Activated CD8-positive, alpha-beta T cell treated with anti-CD3 and anti-CD28 coated beads, Interleukin-2, amount 10 ng/mL, durations not matched to agents 7 days and 5 days (primary cell): ENCODE measurements around the gene MTUS2. TPM values are rescaled to one million over a fixed set of nuclear protein-coding genes. Genes with fewer than 3 reads are reported as not detected.

Experiments used
- ATAC-seq: fragments of 150-1000 bp; cut with Tn5 transposase; one replicate; pipeline ENCODE4 v1.10.0; 2021; ENCODE audit warnings: moderate library complexity
- CTCF ChIA-PET: fragments of 350-600 bp; sonication (Branson Sonifier 250); formaldehyde crosslinking; loops from one replicate; lab custom pipeline; 2021; ENCODE audit warnings: antibody characterized with exemption; lab: Charles Lee
- POLR2A ChIA-PET: fragments of 350-600 bp; sonication (Branson Sonifier 250); formaldehyde crosslinking; loops from one replicate; lab custom pipeline; 2021; ENCODE audit warnings: antibody characterized with exemption; lab: Charles Lee
- DNase-seq: peaks from one replicate; pipeline ENCODE4 v3.0.0-alpha.2; 2020
- H3K27ac Mint-ChIP-seq: one replicate; pipeline ENCODE4 v1.8.0; 2021; ENCODE audit warnings: mild to moderate bottlenecking, mixed read lengths
- H3K27me3 Mint-ChIP-seq: one replicate; pipeline ENCODE4 v1.8.0; 2021; ENCODE audit warnings: low read depth, mixed read lengths
- H3K36me3 Mint-ChIP-seq: one replicate; pipeline ENCODE4 v1.8.0; 2021; ENCODE audit warnings: low read depth, mixed read lengths
- H3K4me1 Mint-ChIP-seq: one replicate; pipeline ENCODE4 v1.8.0; 2021; ENCODE audit warnings: low read depth, mixed read lengths
- H3K4me3 Mint-ChIP-seq: one replicate; pipeline ENCODE4 v1.8.0; 2021; ENCODE audit warnings: mild to moderate bottlenecking, mixed read lengths
- H3K9me3 Mint-ChIP-seq: one replicate; pipeline ENCODE4 v1.8.0; 2022; ENCODE audit warnings: mixed read lengths; ENCODE audit not compliant: insufficient read depth
- total RNA-seq, 2 experiments: library from RNA; stranded (reverse); gene quantifications; one replicate each; pipeline ENCODE4 v1.2.3, GENCODE V29; 2021

Gene MTUS2
- total RNA-seq, 2 experiments from 2014 or later: not detected

DNA sequence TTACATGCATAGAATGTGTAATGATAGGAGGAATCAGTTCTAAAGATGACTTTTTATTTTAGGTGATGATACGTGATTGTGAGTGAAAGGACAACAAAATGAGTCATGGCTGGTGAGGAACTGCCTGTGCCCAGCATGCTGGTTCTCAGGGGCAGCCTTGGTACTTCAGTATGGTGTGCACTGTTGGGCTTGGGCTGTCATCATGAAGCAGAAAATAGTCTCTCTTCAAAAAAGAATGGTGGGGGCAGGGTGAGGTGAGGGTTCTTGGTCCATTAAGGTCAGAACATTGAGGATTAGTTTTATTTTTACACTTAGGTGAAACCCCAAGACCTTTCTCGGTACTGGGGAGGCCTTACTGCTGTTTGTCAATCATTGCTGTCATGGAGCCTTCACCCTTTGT, 309.5 kb downstream of the MTUS2 start:
- ChIA-PET CTCF (no interaction called here), POLR2A (no interaction called here)
- Mint-ChIP-seq H3K36me3 (no peaks in the 10 kb centered on the region), H3K9me3 (no peaks in the 10 kb centered on the region), H3K27me3 (no peaks in the 10 kb centered on the region), H3K27ac (no peak overlapping the region), H3K4me1 (no peaks in the 10 kb centered on the region), H3K4me3 (no peak overlapping the region)
- ATAC-seq (no peak), DNase-seq (no peak)

DNA sequence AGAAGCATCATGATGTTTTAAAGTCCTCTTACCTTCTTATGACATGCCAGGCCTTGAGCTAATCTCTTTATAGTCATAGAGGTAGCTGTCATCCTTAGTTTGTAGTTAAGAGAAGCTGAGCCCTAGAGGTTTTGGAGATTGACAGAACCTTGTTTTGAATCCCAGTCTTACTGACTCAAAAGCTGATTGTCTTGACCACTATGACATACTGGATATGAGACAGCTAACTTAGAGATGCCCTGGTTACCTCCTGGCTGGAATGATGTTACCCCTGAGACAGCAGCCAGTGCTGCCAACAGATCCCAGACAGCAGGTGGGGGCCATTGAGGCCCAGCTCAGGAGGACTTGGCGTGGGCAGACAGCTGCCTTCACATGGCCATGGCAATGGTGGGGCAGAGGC, 311.0 kb downstream of the MTUS2 start:
- ATAC-seq: no peak
- POLR2A ChIA-PET: no interaction called here
- H3K27ac Mint-ChIP-seq: no peak overlapping the region
- H3K27me3 Mint-ChIP-seq: no peaks in the 10 kb centered on the region
- CTCF ChIA-PET: no interaction called here
- DNase-seq: no peak
- no peaks in the 10 kb centered on the region for H3K4me1 Mint-ChIP-seq
- H3K4me3 Mint-ChIP-seq: no peak overlapping the region
- no peaks in the 10 kb centered on the region for H3K36me3 Mint-ChIP-seq
- peaks cover 3% of the 10 kb centered on the region for H3K9me3 Mint-ChIP-seq

DNA sequence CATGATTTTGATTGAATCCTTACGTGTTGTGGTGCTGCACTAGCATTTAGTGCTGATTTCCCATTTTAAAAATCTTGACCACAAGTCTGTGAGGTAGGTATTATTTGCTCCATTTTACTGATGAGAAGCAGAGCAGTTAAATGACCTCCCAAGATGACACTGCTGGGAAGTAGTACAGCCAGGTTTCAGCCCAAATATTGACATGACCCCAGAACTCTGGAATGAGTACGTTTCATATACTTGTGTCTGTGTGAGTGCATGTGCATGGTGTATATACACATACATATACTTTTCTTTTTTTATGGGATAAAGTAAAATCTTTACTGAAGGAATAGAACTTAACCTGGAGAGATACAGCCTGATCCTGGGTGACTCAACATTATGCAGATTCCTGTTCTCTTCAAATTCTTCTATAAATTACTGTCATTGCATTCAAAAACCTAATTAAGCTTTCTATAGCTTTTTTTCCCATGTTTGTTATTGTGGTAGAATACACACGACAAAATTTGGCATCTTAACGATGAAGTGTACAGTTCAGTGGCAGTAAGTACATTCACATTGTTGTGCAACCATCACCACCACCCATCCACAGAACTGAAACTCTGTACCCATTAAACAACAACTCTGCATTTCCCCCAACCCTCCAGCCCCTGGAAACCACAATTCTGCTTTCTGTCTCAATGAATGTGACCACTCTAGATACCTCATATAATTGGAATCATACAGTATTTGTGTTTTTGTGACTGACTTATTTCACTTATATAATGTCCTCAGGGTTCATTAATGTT, 311.9 kb downstream of the MTUS2 start:
- ChIA-PET CTCF (interaction anchor here (1.0 kb wide), 1 partner anchor 51 kb away, joined by 3 read pairs; no protein-coding TSS in a partner anchor), POLR2A (no interaction called here)
- no peak for ATAC-seq
- DNase-seq: no peak
- Mint-ChIP-seq H3K9me3 (peaks cover 8% of the 10 kb centered on the region), H3K4me1 (no peaks in the 10 kb centered on the region), H3K27ac (no peak overlapping the region), H3K36me3 (no peaks in the 10 kb centered on the region), H3K27me3 (no peaks in the 10 kb centered on the region), H3K4me3 (no peak overlapping the region)

DNA sequence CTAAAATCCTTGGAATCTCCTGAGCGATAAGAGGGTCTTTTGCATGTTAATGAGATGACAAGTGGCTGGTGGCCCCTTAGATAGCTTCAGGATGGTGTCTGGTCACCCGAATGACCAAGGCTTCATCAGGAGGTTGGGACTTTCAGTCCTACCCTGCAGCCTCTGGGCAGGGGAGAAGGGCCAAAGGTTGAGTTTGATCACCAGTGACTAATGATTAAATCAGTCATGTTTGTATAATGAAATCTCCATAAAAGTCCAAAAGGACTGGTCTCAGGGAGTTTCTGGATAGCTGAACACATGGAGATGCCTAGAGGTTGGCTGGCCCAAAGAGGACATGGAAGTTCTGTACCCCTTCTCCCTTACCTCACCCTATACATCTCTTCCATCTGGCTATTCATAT, 316.2 kb downstream of the MTUS2 start:
- H3K27me3 Mint-ChIP-seq: no peaks in the 10 kb centered on the region
- DNase-seq (no peak), ATAC-seq (no peak)
- POLR2A ChIA-PET: no interaction called here
- H3K9me3 Mint-ChIP-seq: peaks cover 11% of the 10 kb centered on the region
- no peaks in the 10 kb centered on the region for H3K36me3 Mint-ChIP-seq
- H3K27ac Mint-ChIP-seq: no peak overlapping the region
- no peak overlapping the region for H3K4me3 Mint-ChIP-seq
- CTCF ChIA-PET: no interaction called here
- no peaks in the 10 kb centered on the region for H3K4me1 Mint-ChIP-seq

DNA sequence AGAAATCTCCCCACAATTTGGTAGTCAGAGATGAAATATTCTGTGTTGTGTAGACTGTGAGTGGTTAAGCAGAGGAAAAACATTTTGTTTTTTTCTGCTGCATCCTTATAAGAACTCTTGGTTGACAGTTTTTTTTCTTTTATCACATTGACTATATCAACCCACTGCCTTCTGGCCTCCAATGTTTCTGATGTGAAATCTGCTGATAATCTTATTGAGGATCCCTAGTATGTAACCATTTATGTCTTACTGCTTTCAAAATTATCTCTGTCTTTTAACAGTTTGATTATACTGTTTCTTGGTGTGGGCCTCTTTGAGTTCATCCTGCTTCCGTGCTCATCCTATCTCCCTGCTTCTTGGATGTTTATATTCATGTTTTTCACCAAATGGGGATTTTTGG, 316.9 kb downstream of the MTUS2 start:
- ATAC-seq: no peak
- Mint-ChIP-seq H3K27ac (no peak overlapping the region), H3K4me1 (no peaks in the 10 kb centered on the region), H3K27me3 (no peaks in the 10 kb centered on the region), H3K4me3 (no peak overlapping the region), H3K36me3 (no peaks in the 10 kb centered on the region), H3K9me3 (peaks cover 11% of the 10 kb centered on the region)
- POLR2A ChIA-PET: no interaction called here
- no peak for DNase-seq
- CTCF ChIA-PET: no interaction called here

DNA sequence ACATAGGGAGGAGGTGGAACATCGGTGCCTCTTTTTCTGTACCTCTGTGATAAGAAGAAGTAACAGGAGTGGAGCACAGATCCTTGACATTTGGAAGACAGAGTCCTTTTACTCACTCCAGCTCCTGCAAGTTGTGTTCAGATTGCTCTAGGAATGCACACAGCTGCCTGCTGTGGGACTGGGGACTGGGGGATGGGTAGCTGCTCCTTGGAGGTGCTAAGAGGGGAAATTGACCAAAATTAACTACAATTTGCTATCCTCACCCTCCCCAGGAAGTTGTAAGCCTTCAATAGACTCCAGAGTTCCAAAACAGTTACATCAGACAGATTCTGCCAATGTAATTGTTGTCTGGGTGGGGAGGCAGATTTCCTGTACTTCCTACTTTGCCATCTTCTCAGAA, 317.9 kb downstream of the MTUS2 start:
- ATAC-seq (no peak), DNase-seq (no peak)
- Mint-ChIP-seq H3K4me1 (no peaks in the 10 kb centered on the region), H3K27ac (no peak overlapping the region), H3K9me3 (peaks cover 11% of the 10 kb centered on the region), H3K4me3 (no peak overlapping the region), H3K27me3 (no peaks in the 10 kb centered on the region), H3K36me3 (no peaks in the 10 kb centered on the region)
- POLR2A ChIA-PET: no interaction called here
- CTCF ChIA-PET: no interaction called here

DNA sequence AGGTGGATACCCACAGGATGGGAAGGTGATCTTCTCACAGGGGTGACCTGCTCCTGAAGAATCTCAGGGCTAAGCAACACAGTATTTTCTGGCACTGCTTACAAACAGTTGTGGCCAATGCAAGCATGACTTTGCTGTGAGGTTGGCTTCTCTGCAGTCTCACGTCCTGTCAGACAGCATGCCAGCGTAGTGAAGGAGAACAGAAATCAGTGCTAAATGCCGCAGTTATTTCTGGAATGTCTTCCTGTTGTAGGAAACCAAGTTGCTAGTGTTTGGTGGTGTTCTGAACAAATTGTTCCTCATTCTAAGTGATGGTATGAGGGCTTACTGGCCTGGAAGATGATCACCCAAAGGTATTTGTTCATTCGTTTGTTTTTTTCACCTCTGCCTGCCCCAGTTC, 320.1 kb downstream of the MTUS2 start:
- H3K27ac Mint-ChIP-seq: no peak overlapping the region
- DNase-seq (no peak), ATAC-seq (no peak)
- POLR2A ChIA-PET: no interaction called here
- no peaks in the 10 kb centered on the region for H3K4me1 Mint-ChIP-seq
- peaks cover 8% of the 10 kb centered on the region for H3K9me3 Mint-ChIP-seq
- CTCF ChIA-PET: no interaction called here
- H3K27me3 Mint-ChIP-seq: no peaks in the 10 kb centered on the region
- no peak overlapping the region for H3K4me3 Mint-ChIP-seq
- no peaks in the 10 kb centered on the region for H3K36me3 Mint-ChIP-seq

DNA sequence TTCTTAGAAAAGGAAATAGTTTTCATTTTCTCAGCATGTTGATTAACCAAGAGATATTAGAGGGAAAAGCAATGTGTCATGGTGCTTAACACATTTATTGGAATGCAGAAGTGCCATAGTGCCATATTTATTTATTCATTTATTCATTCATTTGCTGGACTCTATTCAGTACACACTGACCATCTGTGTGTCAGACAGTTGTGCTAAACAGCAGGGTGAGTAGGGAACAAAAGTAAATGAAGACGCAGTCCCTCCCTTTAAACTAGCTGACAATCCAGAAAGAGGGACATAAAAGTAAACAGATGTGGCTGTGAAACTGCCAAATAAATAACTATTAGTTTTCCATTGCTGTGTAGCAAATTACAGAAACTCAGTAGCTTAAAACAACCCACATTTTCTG, 323.7 kb downstream of the MTUS2 start:
- Mint-ChIP-seq H3K4me1 (no peaks in the 10 kb centered on the region), H3K9me3 (no peaks in the 10 kb centered on the region), H3K27me3 (no peaks in the 10 kb centered on the region), H3K36me3 (no peaks in the 10 kb centered on the region), H3K4me3 (no peak overlapping the region), H3K27ac (no peak overlapping the region)
- DNase-seq (no peak), ATAC-seq (no peak)
- POLR2A ChIA-PET: no interaction called here
- CTCF ChIA-PET: no interaction called here

DNA sequence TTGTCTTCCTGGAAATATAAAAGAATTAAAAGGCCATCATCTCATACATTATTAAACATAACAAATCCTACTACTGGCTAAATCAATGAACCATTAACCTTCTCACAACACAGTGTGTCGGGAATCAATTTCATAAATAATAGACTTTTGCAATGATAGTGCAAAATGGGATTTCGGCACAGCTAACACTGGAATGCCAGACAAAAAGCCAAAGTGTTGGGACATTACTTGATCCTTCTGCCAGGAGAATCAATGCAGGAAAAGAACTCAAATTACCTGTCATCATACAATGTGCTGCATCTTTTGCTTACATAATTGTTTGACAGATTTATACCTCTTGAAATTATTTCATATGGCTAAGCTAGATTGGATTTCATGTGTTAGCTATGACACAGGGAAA, 334.3 kb downstream of the MTUS2 start:
- CTCF ChIA-PET: no interaction called here
- no peak for ATAC-seq

DNA sequence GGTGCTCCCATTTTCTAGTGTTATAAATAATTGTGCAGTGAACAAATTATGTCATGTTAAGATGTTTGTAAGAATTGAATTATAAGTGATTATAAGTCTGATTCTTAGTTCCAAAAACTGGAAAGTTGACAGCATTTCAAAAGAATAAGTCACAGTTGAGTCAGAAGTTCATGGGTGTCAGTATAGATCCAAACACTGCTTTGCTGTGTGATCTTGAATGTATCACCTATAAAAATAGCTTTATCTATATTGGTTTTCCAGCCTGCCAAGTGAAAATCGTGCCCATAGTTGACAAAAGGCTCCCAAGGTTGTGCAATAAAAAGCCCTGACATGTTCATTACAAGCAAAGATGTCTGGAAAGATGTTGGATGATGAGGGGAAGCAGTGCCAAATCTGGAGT, 336.0 kb downstream of the MTUS2 start:
- H3K27me3 Mint-ChIP-seq: no peaks in the 10 kb centered on the region
- DNase-seq: no peak
- H3K4me3 Mint-ChIP-seq: no peak overlapping the region
- H3K9me3 Mint-ChIP-seq: no peaks in the 10 kb centered on the region
- no peaks in the 10 kb centered on the region for H3K4me1 Mint-ChIP-seq
- H3K27ac Mint-ChIP-seq: no peak overlapping the region
- no peak for ATAC-seq
- ChIA-PET POLR2A (no interaction called here), CTCF (no interaction called here)
- H3K36me3 Mint-ChIP-seq: no peaks in the 10 kb centered on the region

More for the DNA sequence above, 334.3 kb downstream of the MTUS2 start:
- H3K9me3 Mint-ChIP-seq: no peaks in the 10 kb centered on the region
- H3K36me3 Mint-ChIP-seq: no peaks in the 10 kb centered on the region
- H3K27me3 Mint-ChIP-seq: no peaks in the 10 kb centered on the region
- H3K27ac Mint-ChIP-seq: no peak overlapping the region
- no peak for DNase-seq
- H3K4me1 Mint-ChIP-seq: no peaks in the 10 kb centered on the region
- H3K4me3 Mint-ChIP-seq: no peak overlapping the region
- POLR2A ChIA-PET: no interaction called here

DNA sequence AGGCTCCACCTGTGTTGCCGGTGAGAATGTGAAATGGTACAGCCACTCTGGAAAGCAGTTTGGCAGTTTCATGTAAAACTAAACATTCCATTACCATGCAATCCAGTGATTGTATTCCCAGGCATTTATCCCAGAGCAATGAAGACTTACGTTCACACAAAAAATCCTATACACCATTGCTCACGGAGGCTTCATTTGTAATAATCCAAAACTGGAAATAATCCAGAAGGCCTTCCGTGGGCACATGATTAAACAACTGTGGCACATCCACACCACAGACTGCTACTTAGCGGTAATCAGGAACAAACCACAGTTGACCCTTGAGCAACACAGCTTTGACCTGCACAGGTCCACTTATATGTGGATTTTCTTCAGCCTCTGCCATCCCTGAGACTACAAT, 339.7 kb downstream of the MTUS2 start:
- Mint-ChIP-seq H3K27ac (no peak overlapping the region), H3K4me1 (no peaks in the 10 kb centered on the region), H3K27me3 (no peaks in the 10 kb centered on the region), H3K4me3 (no peak overlapping the region), H3K36me3 (no peaks in the 10 kb centered on the region), H3K9me3 (no peaks in the 10 kb centered on the region)
- ChIA-PET CTCF (no interaction called here), POLR2A (no interaction called here)
- DNase-seq (no peak), ATAC-seq (no peak)

DNA sequence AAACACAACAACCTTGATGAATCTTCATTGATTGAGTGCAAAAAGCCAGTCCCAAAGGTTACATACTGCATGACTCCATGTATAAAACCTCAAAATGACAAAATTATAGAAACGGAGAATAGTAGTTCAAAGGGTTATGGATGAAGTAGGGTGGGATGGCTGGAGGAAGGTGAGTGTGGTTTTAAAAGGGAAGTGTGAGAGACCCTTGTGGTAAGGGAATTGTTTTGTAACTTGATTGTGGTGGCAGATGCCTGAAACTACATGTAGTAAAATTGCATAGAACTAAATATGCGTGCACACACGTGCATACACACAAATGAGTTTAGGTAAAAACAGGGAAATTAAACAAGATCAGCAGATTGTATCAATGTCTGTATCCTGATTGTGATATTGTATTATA, 340.7 kb downstream of the MTUS2 start:
- H3K27ac Mint-ChIP-seq: no peak overlapping the region
- ATAC-seq: no peak
- ChIA-PET POLR2A (no interaction called here), CTCF (no interaction called here)
- H3K4me3 Mint-ChIP-seq: no peak overlapping the region
- H3K9me3 Mint-ChIP-seq: no peaks in the 10 kb centered on the region
- no peak for DNase-seq
- H3K27me3 Mint-ChIP-seq: no peaks in the 10 kb centered on the region
- H3K4me1 Mint-ChIP-seq: no peaks in the 10 kb centered on the region
- no peaks in the 10 kb centered on the region for H3K36me3 Mint-ChIP-seq

DNA sequence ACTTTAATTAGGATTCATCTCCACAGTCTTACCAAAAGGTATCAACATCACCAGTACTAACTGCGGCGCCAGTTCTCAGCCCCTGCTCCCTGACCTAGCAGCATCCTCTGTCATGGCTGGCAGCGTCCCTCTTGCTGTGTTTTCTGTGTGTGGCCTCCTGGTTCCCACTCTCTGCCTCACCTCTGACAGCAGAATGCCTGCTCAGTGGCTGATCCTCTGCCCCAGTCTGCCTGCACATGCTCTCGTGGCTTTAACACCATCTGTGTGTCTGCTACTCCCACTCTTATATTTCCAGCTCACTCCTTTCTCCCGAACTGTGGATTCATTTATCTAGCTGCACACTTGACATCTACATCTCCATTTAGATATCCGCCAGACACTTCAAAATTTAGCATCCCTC, 341.5 kb downstream of the MTUS2 start:
- ChIA-PET POLR2A (no interaction called here), CTCF (no interaction called here)
- Mint-ChIP-seq H3K9me3 (no peaks in the 10 kb centered on the region), H3K4me3 (no peak overlapping the region), H3K27me3 (no peaks in the 10 kb centered on the region), H3K36me3 (no peaks in the 10 kb centered on the region), H3K27ac (no peak overlapping the region), H3K4me1 (no peaks in the 10 kb centered on the region)
- no peak for DNase-seq
- no peak for ATAC-seq
